Kidney (tissue), 14 donors: ENCODE results near the gene GNG13. TPM values are rescaled to one million over a fixed set of nuclear protein-coding genes. Genes with fewer than 3 reads are reported as not detected.

ENCODE experiments used
- DNase-seq, 5 donors: peaks; one replicate each; pipeline ENCODE4 v3.0.0-alpha.2; 2013 to 2020
- FAIRE-seq: peaks from 2 replicates; lab custom pipeline; 2012; peaks lifted over from hg19 to GRCh38; lab: Jason Lieb, UNC
- H3K27ac ChIP-seq, 2 donors: one replicate each; pipeline ENCODE4 v1.7.0; 2013; ENCODE audit warnings: low read depth in 2 of 2, low read length in 2 of 2, inconsistent platforms in 1 of 2
- H3K27me3 ChIP-seq: one replicate; pipeline ENCODE4 v1.7.1; 2013; ENCODE audit warnings: low read length, inconsistent platforms; ENCODE audit not compliant: control insufficient read depth, insufficient read depth
- H3K36me3 ChIP-seq, 3 donors: one replicate each; pipeline versions ENCODE4 v1.7.0 to v1.7.1; 2013; ENCODE audit warnings: low read length in 3 of 3, control low read depth in 1 of 3, inconsistent platforms in 1 of 3; ENCODE audit not compliant: insufficient read depth in 3 of 3, control insufficient read depth in 2 of 3
- H3K4me1 ChIP-seq, 3 donors: one replicate each; pipeline versions ENCODE4 v1.7.0 to v1.7.1; 2013; ENCODE audit warnings: low read length in 3 of 3, inconsistent platforms in 1 of 3, low read depth in 1 of 3; ENCODE audit not compliant: control insufficient read depth in 2 of 3, insufficient read depth in 2 of 3
- H3K4me3 ChIP-seq, 3 donors: one replicate each; pipeline versions ENCODE4 v1.7.0 to v1.8.1; 2013; ENCODE audit warnings: low read length in 3 of 3, control low read depth in 1 of 3, inconsistent platforms in 1 of 3
- H3K9ac ChIP-seq, 3 donors: one replicate each; pipeline versions ENCODE4 v1.7.0 to v1.7.1; 2013; ENCODE audit warnings: low read length in 3 of 3, control low read depth in 1 of 3, inconsistent platforms in 1 of 3
- H3K9me3 ChIP-seq, 3 donors: one replicate each; pipeline versions ENCODE4 v1.7.0 to v1.7.1; 2013; ENCODE audit warnings: low read length in 3 of 3, control low read depth in 1 of 3, inconsistent platforms in 1 of 3; ENCODE audit not compliant: control insufficient read depth in 2 of 3, insufficient read depth in 1 of 3
- intact Hi-C: fragments of 100-400 bp; cut with DNase I; formaldehyde crosslinking; loops from one replicate; pipeline ENCODE4 v1.11.1; 2022
- polyA plus RNA-seq: library from polyadenylated mRNA; stranded (reverse); fragments of 350-450 nt; fragmentation: Illumina TruSeq; extraction: RNeasy Lipid Tissue Mini Kit (QIAGEN cat#74804); gene quantifications from one replicate; pipeline ENCODE4 v1.2.3, GENCODE V29; 2014; ENCODE audit warnings: low read depth, low replicate concordance; ENCODE audit not compliant: insufficient read depth
- total RNA-seq: library from RNA; stranded (reverse); fragmentation: NEBNext Ultra II Directional; extraction: Animal tissue kit (Norgen Biotek cat#: 25700); gene quantifications from one replicate; pipeline ENCODE4 v1.2.1, GENCODE V29; 2021
- TF ChIP-seq, protein P1 (sequence below): IDR thresholded peaks from 3 replicates; pipeline ENCODE4 v1.5.1; 2012; ENCODE audit warnings: mild to moderate bottlenecking, moderate library complexity, borderline replicate concordance; ENCODE audit not compliant: insufficient read depth; ENCODE audit errors: extremely low read depth
- donor health status: control.
- donor health status: control.
- donor health status: control.
- donor health status: control.
- donor health status: control.
- donor health status: DM: yes; HTN: yes; CAD: no.
- donor health status: Normal renal cell carcinoma (clear cell type).

GNG13 gene
- total and polyA plus RNA-seq, 2 donors from 2014 or later: not detected

DNA sequence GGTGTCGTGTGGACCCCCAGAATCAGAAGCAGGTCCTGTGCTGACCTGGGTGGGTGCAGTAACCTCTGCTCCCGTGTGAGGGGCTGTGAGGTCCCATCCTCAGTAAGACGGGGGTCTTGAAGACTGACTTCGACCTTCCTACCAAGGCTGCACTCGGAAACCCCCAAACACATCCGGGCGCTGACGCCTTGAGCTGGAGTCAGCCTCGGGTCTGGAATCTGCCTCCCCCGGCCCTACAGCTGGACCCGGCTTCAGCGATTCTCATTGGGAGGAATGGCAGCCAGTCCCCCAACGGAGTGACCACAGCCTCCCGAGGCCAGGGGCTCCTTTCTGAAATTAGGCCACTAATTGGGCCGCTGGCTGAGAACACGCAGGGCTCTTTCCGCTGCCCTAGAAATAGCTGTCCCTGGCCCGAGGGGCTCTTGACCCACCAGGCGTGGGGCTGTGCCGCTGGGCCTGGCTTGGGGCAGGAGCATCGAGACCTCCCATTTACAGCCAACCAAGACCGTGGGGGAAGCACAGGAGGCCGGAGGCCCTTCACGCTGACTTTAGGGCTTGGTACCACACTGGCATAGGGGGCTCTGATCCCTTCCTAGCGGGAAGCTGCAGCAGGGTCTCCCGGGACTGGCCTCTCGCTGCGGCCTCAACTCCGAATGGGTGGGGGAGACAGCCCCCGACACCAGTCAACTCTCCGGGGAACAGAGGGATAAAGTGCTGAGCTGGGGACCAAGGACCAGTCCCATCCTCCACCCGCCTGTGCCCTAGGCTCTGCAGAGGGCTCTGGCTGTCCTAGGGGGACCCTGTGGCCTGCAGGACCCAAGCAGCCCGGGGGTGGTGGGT lies 2.6 kb upstream of the GNG13 start:
- FAIRE-seq (no peak), DNase-seq (peak in 1 of 5 donors; percentile 42)
- intact Hi-C loops: no loop called here
- H3K36me3 ChIP-seq: no peaks in the 10 kb centered on the region
- peaks cover 6% of the 10 kb centered on the region for H3K27me3 ChIP-seq
- H3K4me1 ChIP-seq: no peaks in the 10 kb centered on the region
- H3K4me3 ChIP-seq: no peak overlapping the region
- H3K9ac ChIP-seq: no peak overlapping the region
- TF ChIP-seq, protein P1, sequence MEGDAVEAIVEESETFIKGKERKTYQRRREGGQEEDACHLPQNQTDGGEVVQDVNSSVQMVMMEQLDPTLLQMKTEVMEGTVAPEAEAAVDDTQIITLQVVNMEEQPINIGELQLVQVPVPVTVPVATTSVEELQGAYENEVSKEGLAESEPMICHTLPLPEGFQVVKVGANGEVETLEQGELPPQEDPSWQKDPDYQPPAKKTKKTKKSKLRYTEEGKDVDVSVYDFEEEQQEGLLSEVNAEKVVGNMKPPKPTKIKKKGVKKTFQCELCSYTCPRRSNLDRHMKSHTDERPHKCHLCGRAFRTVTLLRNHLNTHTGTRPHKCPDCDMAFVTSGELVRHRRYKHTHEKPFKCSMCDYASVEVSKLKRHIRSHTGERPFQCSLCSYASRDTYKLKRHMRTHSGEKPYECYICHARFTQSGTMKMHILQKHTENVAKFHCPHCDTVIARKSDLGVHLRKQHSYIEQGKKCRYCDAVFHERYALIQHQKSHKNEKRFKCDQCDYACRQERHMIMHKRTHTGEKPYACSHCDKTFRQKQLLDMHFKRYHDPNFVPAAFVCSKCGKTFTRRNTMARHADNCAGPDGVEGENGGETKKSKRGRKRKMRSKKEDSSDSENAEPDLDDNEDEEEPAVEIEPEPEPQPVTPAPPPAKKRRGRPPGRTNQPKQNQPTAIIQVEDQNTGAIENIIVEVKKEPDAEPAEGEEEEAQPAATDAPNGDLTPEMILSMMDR: no peak
- no peaks in the 10 kb centered on the region for H3K9me3 ChIP-seq
- no peak overlapping the region for H3K27ac ChIP-seq

DNA sequence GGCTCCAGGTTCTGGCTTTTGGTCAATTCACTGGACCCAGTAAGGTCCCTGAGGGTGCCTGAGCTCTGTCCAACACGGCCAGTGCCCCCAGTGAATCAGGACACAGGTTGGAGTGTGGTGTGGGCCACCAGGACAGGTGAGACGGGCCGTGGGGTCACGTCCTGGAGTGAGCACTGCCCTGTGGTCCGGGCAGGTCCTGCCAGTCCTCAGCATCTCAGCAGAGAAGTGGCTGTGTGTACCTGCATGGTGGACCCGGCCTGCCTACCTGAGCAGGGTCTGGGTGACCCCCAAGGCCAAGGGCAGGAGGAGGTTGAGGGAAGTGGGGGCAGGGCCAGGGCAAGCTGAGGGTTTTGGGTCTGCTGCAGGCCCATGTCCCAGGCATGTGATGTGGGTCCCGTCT lies 1.9 kb upstream of the GNG13 start:
- no peaks in the 10 kb centered on the region for H3K4me1 ChIP-seq
- no peaks in the 10 kb centered on the region for H3K9me3 ChIP-seq
- TF ChIP-seq, protein P1: no peak
- FAIRE-seq (no peak), DNase-seq (peak in 1 of 5 donors; percentile 39)
- H3K4me3 ChIP-seq: no peak overlapping the region
- no peaks in the 10 kb centered on the region for H3K36me3 ChIP-seq
- no peak overlapping the region for H3K9ac ChIP-seq
- intact Hi-C loops: no loop called here
- H3K27ac ChIP-seq: no peak overlapping the region
- H3K27me3 ChIP-seq: peaks cover 6% of the 10 kb centered on the region

DNA sequence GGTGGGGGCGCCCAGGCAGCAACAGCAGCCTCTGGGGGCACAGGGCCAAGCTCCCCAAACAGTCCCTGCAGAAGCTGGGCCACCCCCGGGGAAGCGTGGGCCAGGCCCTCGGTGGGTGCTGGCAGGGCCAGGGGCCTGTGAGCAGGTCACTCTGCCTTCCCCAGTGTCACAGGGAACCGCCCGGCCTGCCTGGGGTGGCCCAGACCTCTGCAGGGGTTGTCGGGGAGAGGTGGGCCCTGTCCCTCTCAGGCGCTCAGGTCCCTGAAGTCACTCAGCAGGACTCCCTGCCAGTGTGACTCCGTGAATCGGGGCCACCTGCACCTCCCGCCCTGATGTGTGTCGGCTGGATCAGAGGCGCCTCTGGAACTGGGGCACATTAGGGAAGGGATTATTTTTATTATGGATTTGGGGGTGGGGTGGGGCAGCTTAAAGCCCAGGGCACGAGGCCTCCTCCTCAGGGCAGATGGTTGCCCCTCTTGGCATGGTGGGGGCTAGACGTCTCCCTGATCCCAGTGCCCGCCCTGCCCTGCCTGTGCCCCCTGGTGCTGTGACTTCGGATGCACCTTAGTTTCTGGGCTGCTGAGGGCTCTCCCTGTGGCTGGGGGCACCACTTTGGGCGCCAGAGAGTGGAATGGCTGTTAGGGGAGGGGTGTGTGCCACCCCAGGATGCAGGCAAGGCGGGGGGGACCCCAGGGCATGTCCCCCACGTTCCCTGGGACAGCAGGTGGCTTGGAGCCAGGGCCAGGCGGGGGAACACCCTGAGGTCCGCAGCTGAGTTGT lies 1.2 kb upstream of the GNG13 start:
- intact Hi-C loops: no loop called here
- Histone ChIP-seq H3K4me3 (no peak overlapping the region), H3K9ac (no peak overlapping the region), H3K27me3 (peaks cover 6% of the 10 kb centered on the region), H3K9me3 (no peaks in the 10 kb centered on the region), H3K36me3 (no peaks in the 10 kb centered on the region), H3K4me1 (no peaks in the 10 kb centered on the region), H3K27ac (no peak overlapping the region)
- DNase-seq: no peak
- TF ChIP-seq, protein P1: no peak
- FAIRE-seq: no peak
